NT2/D1 (cell line): ENCODE data around the gene TMEM39A.

ENCODE experiments used
- SUZ12 ChIP-seq: IDR thresholded peaks from 2 replicates; pipeline ENCODE4 v1.6.1; 2011; ENCODE audit not compliant: insufficient read length, insufficient read depth; ENCODE audit errors: extremely low read depth
- YY1 ChIP-seq: IDR thresholded peaks from 2 replicates; pipeline ENCODE4 v1.6.1; 2011; ENCODE audit not compliant: insufficient read length, insufficient read depth
- ZNF274 ChIP-seq: IDR thresholded peaks from 2 replicates; pipeline ENCODE4 v1.6.1; 2011; ENCODE audit warnings: mild to moderate bottlenecking, low read depth, low read length

DNA sequence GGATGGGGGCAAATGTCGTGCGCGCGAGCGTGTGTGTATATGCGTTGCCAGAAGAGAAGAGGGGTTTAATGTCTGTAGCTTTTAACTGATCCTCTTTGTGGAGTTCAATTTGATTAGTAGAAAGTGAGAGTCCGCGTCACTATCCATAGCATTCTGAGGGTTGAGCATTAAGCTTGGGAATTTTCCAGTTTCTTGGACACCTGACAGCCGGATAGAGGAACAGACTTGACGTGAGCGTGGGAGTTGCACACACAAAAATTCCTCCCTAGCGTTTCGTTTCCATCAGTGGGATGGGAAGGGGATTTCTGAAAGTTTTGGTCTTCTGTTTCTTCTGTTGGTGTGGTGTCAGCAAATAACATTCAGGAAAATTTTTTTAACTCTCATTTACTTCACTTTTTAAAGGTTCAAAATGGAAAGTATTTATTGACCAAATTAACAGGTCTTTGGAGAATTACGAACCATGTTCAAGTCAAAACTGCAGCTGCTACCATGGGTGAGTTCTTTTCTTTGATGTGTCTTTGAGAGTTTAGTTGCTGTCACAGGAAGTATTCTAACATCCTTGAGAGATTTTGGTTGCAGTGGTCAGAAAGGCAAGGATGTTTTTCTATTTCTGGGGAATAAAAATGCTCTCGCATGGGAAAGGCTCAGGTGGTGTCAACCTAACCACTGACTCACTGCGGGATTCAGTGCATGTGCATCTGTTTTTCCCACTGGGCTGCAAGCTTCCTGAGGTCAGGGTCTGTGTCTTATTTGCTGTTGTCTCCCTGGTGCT, 6.2 kb upstream of the TMEM39A start:
- TF ChIP-seq ZNF274 (no peak), YY1 (no peak), SUZ12 (no peak)
